A172 (cell line): Measurements from ENCODE around the gene CCDC106. TPM values are rescaled to one million over a fixed set of nuclear protein-coding genes. Genes with fewer than 3 reads are reported as not detected.

Source experiments
- DNase-seq: peaks from one replicate; pipeline ENCODE4 v3.0.0-alpha.2; 2015; ENCODE audit warnings: low spot score
- total RNA-seq: library from RNA; depleted of rRNA; stranded (reverse); fragments of >200 nt; shearing (Covaris generic); gene quantifications from 2 replicates; pipeline ENCODE4 v1.2.3, GENCODE V29; 2014; rRNA removed

The CCDC106 gene
- 2.6 and 6.0 TPM in 2 replicates for total RNA-seq

- no peak for DNase-seq
Measured at GRCh38 chr19:55647732-55648584, at the start of gene CCDC106. TSS of gene CCDC106 (plus strand) at chr19:55648212. CDS start at chr19:55649047, 835 bp downstream.

DNA sequence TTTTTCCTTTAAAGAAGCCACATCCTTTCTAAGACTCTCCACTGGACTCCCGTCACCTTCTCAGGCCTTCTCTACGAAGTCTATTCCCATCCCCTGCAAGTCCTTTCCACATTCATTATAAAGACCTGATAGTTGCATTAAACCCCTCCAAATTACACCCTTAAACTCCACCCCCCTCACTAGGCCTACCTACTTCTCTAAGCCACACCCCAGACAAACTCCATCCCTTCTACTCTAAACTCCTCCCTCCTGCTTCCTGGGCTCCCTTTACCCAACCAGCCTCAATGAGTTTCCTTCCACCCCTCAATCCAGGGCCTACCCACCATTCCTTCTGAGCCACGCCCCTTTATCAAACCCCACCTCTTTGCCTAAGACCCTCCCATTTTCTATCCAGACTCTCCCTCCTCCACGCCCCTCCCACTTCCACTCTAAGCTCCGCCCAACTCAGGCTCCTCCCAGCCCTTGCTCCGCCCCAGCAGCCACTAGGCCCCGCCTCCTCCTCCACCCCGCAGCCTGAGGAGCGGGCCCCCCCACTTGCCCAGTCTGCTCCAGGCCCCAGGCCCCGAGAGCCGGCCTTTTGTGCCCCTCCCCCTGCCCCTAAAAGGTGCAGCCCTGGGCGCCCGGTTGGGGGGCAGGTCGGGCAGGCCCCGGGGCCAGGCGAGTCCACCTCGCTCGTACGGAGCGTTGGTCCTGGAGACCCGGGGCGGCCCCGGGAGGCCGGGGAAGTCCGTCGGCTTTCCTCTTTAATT is 49.1 kb upstream of the CCDC106 start:
- peak; percentile 99 for DNase-seq

DNA sequence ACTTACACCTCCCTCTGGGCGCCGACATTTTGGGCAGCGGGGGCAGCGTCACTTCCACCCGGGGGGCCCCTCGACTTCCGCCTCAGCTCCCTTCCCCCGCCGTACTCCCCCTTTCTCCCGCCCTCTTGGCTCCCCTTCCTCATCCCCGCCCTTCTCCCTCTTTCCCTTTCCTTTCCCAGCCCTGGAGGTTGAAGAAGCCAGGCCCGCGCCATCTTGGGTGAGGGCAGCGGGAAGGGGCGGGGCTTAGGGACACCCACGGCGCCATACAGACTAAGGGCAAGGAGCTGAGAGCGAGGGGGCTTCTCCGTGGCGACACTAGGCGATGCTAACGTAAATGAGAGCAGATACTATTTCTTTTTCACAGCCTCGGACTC is 48.6 kb upstream of the CCDC106 start, which contains the start of gene FIZ1:
TSS of gene FIZ1 (minus strand) at position 50 of the 374 bp plus-strand sequence. CDS start 1,652 bp downstream, outside the sequence.
- peak; percentile 99 for DNase-seq

DNA sequence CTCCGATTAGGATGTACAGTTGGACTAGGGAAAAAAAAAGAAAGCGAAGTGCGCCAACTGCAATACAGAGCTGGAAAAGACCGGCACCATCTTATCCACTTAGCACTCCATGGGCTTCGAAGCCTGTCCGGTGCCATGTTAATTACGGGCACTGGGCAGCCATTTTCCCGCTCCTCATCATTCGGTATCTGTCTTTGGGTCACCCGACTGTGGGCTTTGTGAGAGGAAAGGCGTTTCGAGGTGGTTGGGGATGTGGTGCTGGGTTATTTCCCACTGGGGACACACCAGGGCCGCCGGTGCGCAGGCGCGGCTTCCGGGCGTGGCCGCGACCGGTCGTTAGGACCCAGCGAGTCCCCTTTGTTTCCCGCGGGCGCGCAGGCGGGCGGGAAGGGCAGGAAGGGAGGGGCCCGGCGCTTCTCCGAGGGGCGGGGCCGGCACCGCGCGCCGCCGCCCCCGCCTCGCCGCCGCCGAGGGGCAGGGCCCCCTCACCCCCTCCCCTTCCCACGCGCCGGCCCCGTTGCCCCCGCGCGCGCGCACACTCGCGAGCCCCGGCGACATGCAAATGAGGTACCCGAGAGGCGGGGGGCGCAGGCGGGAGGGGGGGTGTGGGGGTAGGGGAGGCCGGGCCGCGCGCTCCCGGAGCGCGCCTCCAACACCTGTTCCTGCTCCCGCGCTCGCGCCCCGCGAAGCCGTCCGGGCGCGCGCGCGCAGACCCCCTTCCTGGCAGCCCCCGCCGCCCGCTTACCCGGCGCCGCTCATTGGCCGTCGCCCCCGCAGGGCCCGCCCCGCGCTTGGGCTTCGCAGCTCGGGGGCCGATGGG is 48.0 kb upstream of the CCDC106 start, which contains the start of gene ZNF524:
TSS of gene ZNF524 (plus strand) at position 447 of the 820 bp plus-strand sequence. CDS start 1,825 bp downstream, outside the sequence.
- no peak for DNase-seq

DNA sequence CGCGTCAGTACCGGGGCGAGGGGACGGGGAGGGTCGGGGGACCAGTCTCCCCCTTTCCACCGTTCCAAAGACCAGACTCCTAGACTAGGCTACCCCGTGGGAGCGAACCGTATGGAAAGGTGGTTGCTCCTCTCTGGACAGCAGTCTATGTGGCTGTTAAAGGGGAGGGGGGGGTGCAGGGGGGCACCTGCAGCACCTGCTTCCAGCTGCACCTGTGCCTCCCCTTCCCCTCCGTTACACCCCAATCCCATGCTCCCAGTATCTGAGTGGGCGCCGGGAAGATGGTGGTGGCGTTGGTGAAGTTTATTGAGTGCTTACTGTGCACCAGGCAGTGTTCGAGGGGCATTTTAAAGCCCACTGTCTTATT is 47.4 kb upstream of the CCDC106 start:
- DNase-seq, result no peak

DNA sequence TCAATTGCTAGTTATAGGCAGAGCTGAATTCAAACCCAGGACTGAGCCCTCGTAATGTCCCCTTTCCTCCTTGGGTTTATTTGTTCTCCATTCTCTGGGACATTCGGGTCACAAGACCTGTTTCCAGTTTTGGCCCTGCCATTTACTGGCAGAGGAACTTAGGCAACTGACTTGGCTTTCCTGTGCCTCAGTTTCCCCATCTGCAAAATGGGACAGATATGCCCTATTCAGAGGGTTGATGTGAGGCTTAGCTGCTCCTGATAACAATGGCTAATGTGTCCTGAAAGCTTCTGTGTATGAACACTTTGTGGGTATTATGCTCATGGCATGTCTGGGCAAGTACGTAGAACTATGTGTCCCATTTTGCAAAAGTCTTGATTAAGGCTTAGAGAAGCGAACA is 46.9 kb upstream of the CCDC106 start:
- DNase-seq, result no peak

GRCh38 chr19:55602104-55603001 is 45.7 kb upstream of the CCDC106 start:
- DNase-seq, result no peak

GRCh38 chr19:55603115-55603514 is 44.9 kb upstream of the CCDC106 start:
- no peak for DNase-seq

GRCh38 chr19:55603581-55604292 is 44.3 kb upstream of the CCDC106 start:
- DNase-seq, result no peak

DNA sequence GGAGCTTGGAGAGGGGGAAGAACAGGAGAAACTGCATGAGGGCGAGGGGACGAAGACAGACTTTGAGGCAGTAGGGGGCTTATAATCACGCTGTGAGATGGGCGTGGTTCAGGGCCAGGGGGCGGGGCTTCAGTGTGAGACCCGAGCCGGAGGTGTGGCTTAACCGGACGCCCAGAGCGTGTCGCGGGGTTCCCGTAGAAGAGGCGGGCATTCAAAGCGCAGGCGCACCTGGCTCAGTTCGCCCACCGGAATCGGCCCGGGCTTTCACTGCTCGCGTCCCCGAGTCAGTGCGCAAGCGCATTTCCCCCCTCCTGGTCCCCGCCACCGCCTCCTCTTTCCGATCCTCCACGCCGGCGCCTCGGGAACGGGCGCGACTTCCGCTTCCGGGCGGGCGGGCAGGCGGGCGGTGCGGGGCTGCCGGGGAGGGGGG is 42.8 kb upstream of the CCDC106 start:
- DNase-seq, result peak; percentile 100

GRCh38 chr19:55605637-55606470 is 42.2 kb upstream of the CCDC106 start, which contains the start of gene ZNF865:
TSS of gene ZNF865 (plus strand) at chr19:55605647. CDS start at chr19:55613619, 7,972 bp downstream.
- DNase-seq, result peak; percentile 94

DNA sequence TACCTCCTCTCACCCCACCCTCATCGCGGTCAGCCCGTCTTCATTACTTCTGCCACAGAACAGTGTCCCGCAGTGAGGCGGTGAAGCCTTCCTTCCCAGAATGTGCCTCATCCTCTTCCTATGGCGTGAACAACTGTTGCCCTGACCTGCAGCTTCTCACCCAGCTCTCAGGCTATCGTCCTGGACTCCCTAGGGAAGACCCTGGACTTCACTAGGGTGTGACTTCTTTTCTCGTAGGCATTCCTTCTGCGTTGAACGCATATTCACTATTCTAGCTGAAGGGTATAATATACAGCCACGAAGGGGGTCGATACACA is 41.6 kb upstream of the CCDC106 start:
- DNase-seq, result no peak

DNA sequence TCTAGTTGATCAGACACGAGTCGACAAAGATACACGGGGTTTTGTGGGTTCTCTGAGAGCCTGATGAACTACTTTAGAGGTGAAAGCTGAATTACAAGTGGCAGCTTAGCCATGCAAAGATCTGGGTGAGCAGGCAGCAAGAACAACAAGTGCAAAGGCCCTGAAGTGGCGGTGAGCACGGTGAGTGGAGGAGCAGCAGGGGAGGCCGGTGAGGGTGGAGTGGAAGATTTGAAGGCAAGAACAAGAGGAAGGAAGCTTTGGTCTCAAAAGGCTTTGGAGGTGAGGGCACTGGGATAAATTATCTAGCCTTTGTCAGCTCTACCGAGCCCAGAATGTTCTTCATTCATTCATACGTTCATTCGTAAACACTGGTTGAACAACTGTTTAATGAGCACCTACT is 41.2 kb upstream of the CCDC106 start:
- DNase-seq, result no peak

DNA sequence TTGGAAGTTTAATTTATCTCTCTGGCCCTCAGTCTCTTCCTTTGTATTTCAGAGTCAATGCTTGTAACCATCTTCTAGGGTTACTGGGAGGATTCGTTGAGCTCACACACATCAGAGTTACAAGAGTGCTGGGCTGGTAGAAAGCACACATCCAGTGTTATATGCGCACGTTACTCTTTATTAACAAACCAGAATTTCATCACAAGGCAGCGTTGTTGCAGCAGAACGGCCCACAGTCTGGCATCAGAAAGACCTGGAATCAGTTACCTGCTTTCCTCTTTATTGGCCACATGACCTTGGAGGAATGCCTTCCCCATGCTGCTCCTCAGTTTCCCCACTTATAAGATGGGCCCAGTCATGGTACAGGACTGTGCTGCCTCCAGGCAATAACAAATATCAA is 38.7 kb upstream of the CCDC106 start:
- no peak for DNase-seq

- no peak for DNase-seq
Measured at GRCh38 chr19:55611300-55611982, 36.6 kb upstream of the CCDC106 start.

DNA sequence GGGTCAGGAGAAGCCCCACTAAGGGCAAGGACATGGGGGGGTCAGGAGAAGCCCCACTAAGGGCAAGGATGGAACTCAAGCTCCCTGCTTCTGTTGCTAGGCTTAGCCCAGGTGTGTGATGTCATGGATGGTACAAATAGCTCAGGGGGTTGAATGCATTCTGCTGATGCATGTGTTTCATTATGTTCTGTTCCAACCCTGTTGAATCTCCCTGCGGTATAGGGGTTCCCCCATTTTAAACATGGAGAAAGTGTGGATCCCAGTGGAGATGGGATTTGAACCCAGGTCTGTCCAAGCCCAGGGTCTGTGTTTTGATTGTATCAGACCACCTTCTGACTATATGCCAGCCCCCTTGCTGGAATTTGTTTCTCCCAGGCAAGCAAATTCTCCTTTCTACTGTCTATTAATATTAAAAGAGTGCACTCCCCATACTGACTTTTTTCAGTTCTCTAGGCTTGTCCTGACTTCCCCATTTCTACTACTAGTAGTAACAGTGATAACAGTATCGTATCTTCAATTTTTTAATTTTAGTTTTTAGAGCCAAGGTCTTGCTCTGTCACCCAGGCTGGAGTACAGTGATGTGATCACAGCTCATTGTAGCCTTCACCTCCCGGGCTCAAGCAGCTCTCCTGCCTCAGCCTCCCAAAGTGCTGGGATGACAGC is 35.9 kb upstream of the CCDC106 start:
- no peak for DNase-seq

- DNase-seq, result no peak
Measured at GRCh38 chr19:55613396-55613795, 34.6 kb upstream of the CCDC106 start.
